Kidney (tissue), 14 donors: ENCODE results near the gene TAS1R1. TPM values are rescaled to one million over a fixed set of nuclear protein-coding genes. Genes with fewer than 3 reads are reported as not detected.

Experiments used
- DNase-seq, 5 donors: peaks; one replicate each; pipeline ENCODE4 v3.0.0-alpha.2; 2013 to 2020
- FAIRE-seq: peaks from 2 replicates; lab custom pipeline; 2012; peaks lifted over from hg19 to GRCh38; lab: Jason Lieb, UNC
- H3K27ac ChIP-seq, 2 donors: one replicate each; pipeline ENCODE4 v1.7.0; 2013; ENCODE audit warnings: low read depth in 2 of 2, low read length in 2 of 2, inconsistent platforms in 1 of 2
- H3K27me3 ChIP-seq: one replicate; pipeline ENCODE4 v1.7.1; 2013; ENCODE audit warnings: low read length, inconsistent platforms; ENCODE audit not compliant: control insufficient read depth, insufficient read depth
- H3K36me3 ChIP-seq, 3 donors: one replicate each; pipeline versions ENCODE4 v1.7.0 to v1.7.1; 2013; ENCODE audit warnings: low read length in 3 of 3, control low read depth in 1 of 3, inconsistent platforms in 1 of 3; ENCODE audit not compliant: insufficient read depth in 3 of 3, control insufficient read depth in 2 of 3
- H3K4me1 ChIP-seq, 3 donors: one replicate each; pipeline versions ENCODE4 v1.7.0 to v1.7.1; 2013; ENCODE audit warnings: low read length in 3 of 3, inconsistent platforms in 1 of 3, low read depth in 1 of 3; ENCODE audit not compliant: control insufficient read depth in 2 of 3, insufficient read depth in 2 of 3
- H3K4me3 ChIP-seq, 3 donors: one replicate each; pipeline versions ENCODE4 v1.7.0 to v1.8.1; 2013; ENCODE audit warnings: low read length in 3 of 3, control low read depth in 1 of 3, inconsistent platforms in 1 of 3
- H3K9ac ChIP-seq, 3 donors: one replicate each; pipeline versions ENCODE4 v1.7.0 to v1.7.1; 2013; ENCODE audit warnings: low read length in 3 of 3, control low read depth in 1 of 3, inconsistent platforms in 1 of 3
- H3K9me3 ChIP-seq, 3 donors: one replicate each; pipeline versions ENCODE4 v1.7.0 to v1.7.1; 2013; ENCODE audit warnings: low read length in 3 of 3, control low read depth in 1 of 3, inconsistent platforms in 1 of 3; ENCODE audit not compliant: control insufficient read depth in 2 of 3, insufficient read depth in 1 of 3
- CTCF ChIP-seq: IDR thresholded peaks from 3 replicates; pipeline ENCODE4 v1.5.1; 2012; ENCODE audit warnings: mild to moderate bottlenecking, moderate library complexity, borderline replicate concordance; ENCODE audit not compliant: insufficient read depth; ENCODE audit errors: extremely low read depth
- intact Hi-C: fragments of 100-400 bp; cut with DNase I; formaldehyde crosslinking; loops from one replicate; pipeline ENCODE4 v1.11.1; 2022
- polyA plus RNA-seq: library from polyadenylated mRNA; stranded (reverse); fragments of 350-450 nt; fragmentation: Illumina TruSeq; extraction: RNeasy Lipid Tissue Mini Kit (QIAGEN cat#74804); gene quantifications from one replicate; pipeline ENCODE4 v1.2.3, GENCODE V29; 2014; ENCODE audit warnings: low read depth, low replicate concordance; ENCODE audit not compliant: insufficient read depth
- total RNA-seq: library from RNA; stranded (reverse); fragmentation: NEBNext Ultra II Directional; extraction: Animal tissue kit (Norgen Biotek cat#: 25700); gene quantifications from one replicate; pipeline ENCODE4 v1.2.1, GENCODE V29; 2021
- donor health status: control.
- donor health status: control.
- donor health status: control.
- donor health status: control.
- donor health status: control.
- donor health status: DM: yes; HTN: yes; CAD: no.
- donor health status: Normal renal cell carcinoma (clear cell type).

Gene TAS1R1
- total and polyA plus RNA-seq, 2 donors from 2014 or later: not detected

- FAIRE-seq: no peak
- peak in 1 of 5 donors; percentile 59 for DNase-seq
- Histone ChIP-seq H3K9me3 (no peaks in the 10 kb centered on the region), H3K4me3 (no peak overlapping the region), H3K9ac (no peak overlapping the region), H3K27ac (no peak overlapping the region), H3K36me3 (peaks cover 6 to 38% (median 24%) of the 10 kb centered on the region in 3 donors), H3K27me3 (no peaks in the 10 kb centered on the region), H3K4me1 (no peaks in the 10 kb centered on the region)
- TF ChIP-seq CTCF: no peak
- intact Hi-C loops: no loop called here
Measured at GRCh38 chr1:6526316-6526715, 28.8 kb upstream of the TAS1R1 start.

GRCh38 chr1:6528492-6528891, 26.6 kb upstream of the TAS1R1 start:
- H3K27me3 ChIP-seq: no peaks in the 10 kb centered on the region
- intact Hi-C loops: no loop called here
- no peak overlapping the region for H3K4me3 ChIP-seq
- FAIRE-seq (no peak), DNase-seq (peak in 1 of 5 donors; percentile 19)
- H3K9me3 ChIP-seq: no peaks in the 10 kb centered on the region
- H3K9ac ChIP-seq: no peak overlapping the region
- no peak for TF ChIP-seq CTCF
- no peaks in the 10 kb centered on the region for H3K4me1 ChIP-seq
- H3K36me3 ChIP-seq: peaks cover 18 to 59% (median 35%) of the 10 kb centered on the region in 3 donors
- H3K27ac ChIP-seq: no peak overlapping the region

GRCh38 chr1:6530504-6531160, 24.5 kb upstream of the TAS1R1 start:
- TF ChIP-seq CTCF: no peak
- Histone ChIP-seq H3K4me1 (no peaks in the 10 kb centered on the region), H3K9ac (no peak overlapping the region), H3K36me3 (peaks cover 18 to 54% (median 34%) of the 10 kb centered on the region in 3 donors), H3K9me3 (no peaks in the 10 kb centered on the region), H3K4me3 (no peak overlapping the region), H3K27ac (no peak overlapping the region), H3K27me3 (no peaks in the 10 kb centered on the region)
- FAIRE-seq (no peak), DNase-seq (peak in 1 of 5 donors; percentile 26)
- intact Hi-C loops: no loop called here
